ENCODE results near the gene OTOGL.
"Not testable (repeated sequence)": the region's sequence is repeated elsewhere in the genome, so short reads cannot be mapped to it uniquely, and the experiment has no call there.

The OTOGL gene

DNA sequence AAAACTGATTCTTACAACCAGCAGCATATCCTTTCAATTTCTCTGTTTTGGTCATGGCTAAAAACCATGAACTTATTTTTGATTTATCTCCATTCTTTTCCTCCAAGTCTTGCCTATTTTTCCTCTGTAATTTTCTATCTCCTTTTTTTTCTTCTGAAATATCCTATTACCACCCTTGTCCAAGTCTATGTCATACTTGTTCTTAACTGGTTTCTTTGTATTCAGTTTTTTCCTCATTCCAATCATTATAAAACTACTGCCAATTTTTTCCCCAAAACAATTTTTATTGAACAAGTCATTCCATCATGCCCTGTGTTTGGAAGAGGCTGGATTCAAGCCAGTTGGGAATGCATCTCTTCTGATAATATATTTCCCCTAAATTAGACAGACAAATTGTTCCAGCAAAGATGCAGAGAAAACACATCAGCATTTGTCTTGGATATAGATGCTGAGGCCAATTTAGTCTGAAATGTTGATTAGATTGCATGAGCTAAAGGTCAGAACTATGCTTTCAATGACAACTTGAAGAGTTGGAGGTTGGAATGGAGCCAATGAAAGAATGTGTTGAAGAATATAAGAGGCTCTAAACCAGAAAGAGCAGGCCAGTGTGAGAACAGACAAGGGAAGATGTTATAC, 30.7 kb downstream of the OTOGL start:
- no peak for DNase-seq (ENCODE audit: low read depth in 1 of 2, low spot score in 1 of 2)

DNA sequence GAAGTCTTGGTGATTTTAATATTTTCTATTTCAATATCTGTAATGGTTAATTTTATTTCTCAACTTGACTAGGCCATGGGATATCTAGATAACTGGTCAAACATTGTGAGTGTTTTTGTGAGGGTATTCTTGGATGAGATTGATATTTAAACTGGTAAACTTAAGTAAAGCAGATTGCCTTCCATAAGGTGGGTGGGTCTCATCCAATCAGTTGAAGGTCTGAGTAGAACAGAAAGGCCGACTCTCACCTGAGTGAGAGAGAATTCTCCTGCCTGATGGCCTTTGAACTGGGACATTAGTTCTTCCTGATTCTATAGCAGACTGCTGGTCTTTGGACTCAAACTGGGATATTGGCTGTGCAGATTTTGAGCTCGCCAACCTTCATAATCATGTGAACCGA, 36.3 kb downstream of the OTOGL start:
- DNase-seq (ENCODE audit: low read depth in 1 of 2, low spot score in 1 of 2): no peak

- no peak for DNase-seq (ENCODE audit: low read depth in 1 of 2, low spot score in 1 of 2)
Measured at GRCh38 chr12:80140005-80140404, 40.7 kb downstream of the OTOGL start.

DNA sequence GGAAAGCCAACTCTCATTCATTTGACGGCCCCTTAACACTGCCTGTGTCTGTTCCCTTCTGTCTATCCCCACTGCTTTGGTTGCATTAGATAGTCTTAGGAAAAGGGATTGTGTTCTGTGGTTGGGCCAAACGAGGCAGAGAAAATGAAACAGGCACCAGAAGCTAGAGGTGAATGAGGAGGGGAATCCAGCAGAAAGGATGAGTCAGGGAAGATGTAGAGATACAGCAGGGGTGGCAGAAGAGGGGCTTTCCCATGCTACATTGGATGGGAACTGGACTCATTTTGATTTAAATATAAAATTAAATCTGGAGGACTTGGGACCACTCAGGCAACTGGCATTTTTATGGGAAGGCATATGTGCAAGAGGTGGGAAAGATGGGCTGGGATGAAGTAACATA, 43.3 kb downstream of the OTOGL start:
- no peak for DNase-seq (ENCODE audit: low read depth in 1 of 2, low spot score in 1 of 2)

DNA sequence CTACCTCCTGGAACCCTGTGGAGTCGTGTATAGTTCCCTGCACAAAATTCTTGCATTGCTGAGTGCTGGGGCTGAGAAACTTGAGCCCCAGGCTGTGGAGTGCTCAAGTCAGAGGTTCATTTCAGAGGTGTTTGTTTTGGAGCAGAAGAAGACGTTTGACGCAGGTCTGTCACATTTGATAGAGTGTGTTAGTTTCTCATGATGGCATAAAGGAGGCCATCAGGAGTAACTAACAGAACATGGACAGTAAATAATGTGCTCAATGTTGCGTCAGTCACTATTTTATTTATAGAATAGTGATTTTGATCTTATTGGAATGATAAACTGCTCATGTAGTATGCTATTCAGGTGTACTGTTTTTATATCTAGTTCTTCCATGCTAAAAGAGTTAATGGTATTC, 44.2 kb downstream of the OTOGL start:
- no peak for DNase-seq (ENCODE audit: low read depth in 1 of 2, low spot score in 1 of 2)

GRCh38 chr12:80149547-80150313, 50.4 kb downstream of the OTOGL start:
- DNase-seq (ENCODE audit: low read depth in 1 of 2, low spot score in 1 of 2): not testable (repeated sequence)

- DNase-seq (ENCODE audit: low read depth in 1 of 2, low spot score in 1 of 2): no peak
Measured at GRCh38 chr12:80151131-80151530, 51.8 kb downstream of the OTOGL start.

DNA sequence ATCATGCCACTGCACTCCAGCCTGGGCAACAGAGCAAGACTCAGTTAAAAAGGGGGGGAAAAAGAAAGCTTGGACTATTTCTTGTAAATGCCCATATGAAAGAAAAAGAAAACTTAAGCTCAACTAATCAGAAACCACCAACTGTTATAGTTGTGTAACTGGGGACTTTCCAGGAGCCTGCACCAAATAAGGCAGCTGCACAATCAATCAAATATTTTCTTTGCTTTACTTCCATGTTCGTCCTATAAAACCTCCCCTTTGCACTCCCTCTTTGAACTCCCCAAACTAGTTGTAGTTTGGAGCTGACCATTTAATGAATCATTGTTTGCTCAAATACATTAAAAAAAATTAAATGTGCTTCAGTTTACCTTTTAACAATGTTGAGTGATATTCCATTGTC, 54.9 kb downstream of the OTOGL start:
- no peak for DNase-seq (ENCODE audit: low read depth in 1 of 2, low spot score in 1 of 2)

GRCh38 chr12:80156306-80156705, 57.0 kb downstream of the OTOGL start:
- DNase-seq (ENCODE audit: low read depth in 1 of 2, low spot score in 1 of 2): no peak

DNA sequence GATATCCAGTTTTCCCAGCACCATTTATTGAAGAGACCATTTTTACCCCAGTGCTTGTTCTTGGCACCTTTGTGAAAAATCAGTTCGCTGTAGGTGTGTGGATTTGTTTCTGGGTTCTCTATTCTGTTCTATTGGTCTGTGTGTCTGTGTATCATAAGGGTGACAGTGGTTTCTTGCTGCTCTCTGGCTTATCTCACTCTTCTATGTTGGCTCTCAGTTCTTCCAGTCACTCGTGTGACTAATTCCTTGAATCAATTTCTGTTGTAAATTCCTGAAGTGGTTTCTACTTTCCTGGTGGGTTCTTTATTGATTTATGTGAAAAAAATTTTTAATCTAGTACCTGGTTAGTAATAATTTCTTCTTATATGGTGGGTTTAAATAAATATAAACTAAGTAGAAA, 58.3 kb downstream of the OTOGL start:
- no peak for DNase-seq (ENCODE audit: low read depth in 1 of 2, low spot score in 1 of 2)

- DNase-seq (ENCODE audit: low read depth in 1 of 2, low spot score in 1 of 2): no peak
Measured at GRCh38 chr12:80161612-80162011, 62.3 kb downstream of the OTOGL start.

GRCh38 chr12:80162177-80162576, 62.8 kb downstream of the OTOGL start:
- DNase-seq (ENCODE audit: low read depth in 1 of 2, low spot score in 1 of 2): no peak

GRCh38 chr12:80165746-80166145, 66.4 kb downstream of the OTOGL start:
- DNase-seq (ENCODE audit: low read depth in 1 of 2, low spot score in 1 of 2): no peak

DNA sequence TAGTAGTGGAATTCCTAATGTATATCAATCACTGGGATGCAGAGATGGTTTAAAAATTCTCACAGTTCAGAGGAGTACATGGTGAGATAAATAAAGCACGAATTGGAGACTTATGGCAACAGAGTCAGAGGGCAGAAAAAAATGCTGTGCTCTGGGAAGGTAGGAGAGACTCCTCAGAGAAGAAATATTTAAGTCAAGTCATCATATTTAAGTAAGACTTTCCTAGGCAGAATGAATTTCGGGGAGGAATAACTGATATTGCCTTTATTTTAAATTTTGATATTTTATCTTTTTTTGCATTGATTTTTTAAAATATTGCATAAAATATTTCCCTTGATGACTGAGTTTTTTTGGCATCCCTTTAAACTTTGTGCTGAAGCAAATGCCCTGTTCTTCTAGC, 67.4 kb downstream of the OTOGL start:
- no peak for DNase-seq (ENCODE audit: low read depth in 1 of 2, low spot score in 1 of 2)

GRCh38 chr12:80168936-80169335, 69.6 kb downstream of the OTOGL start:
- no peak for DNase-seq (ENCODE audit: low read depth in 1 of 2, low spot score in 1 of 2)

GRCh38 chr12:80170915-80171314, 71.6 kb downstream of the OTOGL start:
- DNase-seq (ENCODE audit: low read depth in 1 of 2, low spot score in 1 of 2): no peak

GRCh38 chr12:80173083-80173864, 73.9 kb downstream of the OTOGL start:
- no peak for DNase-seq (ENCODE audit: low read depth in 1 of 2, low spot score in 1 of 2)

- no peak for DNase-seq (ENCODE audit: low read depth in 1 of 2, low spot score in 1 of 2)
Measured at GRCh38 chr12:80175307-80175930, 76.1 kb downstream of the OTOGL start.

DNA sequence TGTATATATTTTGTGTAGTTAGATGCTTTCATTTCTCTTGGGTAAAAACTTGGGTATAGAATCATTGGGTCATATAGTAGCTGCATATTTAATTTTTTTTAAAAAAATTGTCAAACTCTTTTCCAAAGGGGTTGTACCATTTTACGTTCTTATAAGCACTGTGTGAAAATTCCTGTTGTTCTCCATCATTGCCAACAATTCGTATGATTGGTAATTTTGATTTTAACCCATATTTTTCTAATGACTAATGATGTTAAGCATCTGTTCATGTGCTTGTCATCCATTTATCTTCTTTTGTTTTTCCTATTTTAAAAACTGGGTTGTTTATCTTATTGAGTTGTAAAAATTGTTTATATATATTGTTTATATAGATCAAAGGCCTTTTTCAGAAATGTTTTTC, 77.4 kb downstream of the OTOGL start:
- no peak for DNase-seq (ENCODE audit: low read depth in 1 of 2, low spot score in 1 of 2)

- no peak for DNase-seq (ENCODE audit: low read depth in 1 of 2, low spot score in 1 of 2)
Measured at GRCh38 chr12:80178846-80179245, 79.5 kb downstream of the OTOGL start.

DNA sequence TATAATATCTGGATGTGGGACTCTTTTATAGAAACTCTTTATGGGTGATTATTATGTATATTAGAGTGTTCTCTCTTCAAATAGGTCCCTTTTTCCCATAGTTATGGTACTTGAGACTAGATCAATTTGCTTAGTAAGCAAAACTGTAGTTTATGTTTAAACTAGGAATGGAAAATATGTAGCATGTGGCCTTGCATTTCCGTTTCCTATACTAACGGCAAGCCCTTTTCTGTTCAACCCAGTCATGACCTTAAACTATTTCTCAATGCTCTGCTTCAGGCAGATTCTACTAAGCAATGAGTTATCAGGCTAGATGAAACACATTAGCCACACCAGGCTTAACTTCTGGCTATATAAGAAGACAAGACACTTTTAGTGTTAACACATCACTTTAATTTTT, 84.6 kb downstream of the OTOGL start:
- no peak for DNase-seq (ENCODE audit: low read depth in 1 of 2, low spot score in 1 of 2)

GRCh38 chr12:80184926-80185325, 85.6 kb downstream of the OTOGL start:
- DNase-seq (ENCODE audit: low read depth in 1 of 2, low spot score in 1 of 2): no peak

Measured in activated CD4-positive, alpha-beta T cell treated with anti-CD3 and anti-CD28 coated beads, Interleukin-2, amount 50 U/mL, for 24 hours (primary cell).